GM12873 (cell line): ENCODE results near the gene RELB.

Experiments used
- TF ChIP-seq, protein P1 (sequence below): IDR thresholded peaks from 2 replicates; pipeline ENCODE4 v1.5.1; 2012; ENCODE audit warnings: low read depth, mild to moderate bottlenecking, moderate library complexity, low read length, control low read depth; ENCODE audit not compliant: insufficient read depth; ENCODE audit errors: missing control alignments

Gene RELB, protein sequence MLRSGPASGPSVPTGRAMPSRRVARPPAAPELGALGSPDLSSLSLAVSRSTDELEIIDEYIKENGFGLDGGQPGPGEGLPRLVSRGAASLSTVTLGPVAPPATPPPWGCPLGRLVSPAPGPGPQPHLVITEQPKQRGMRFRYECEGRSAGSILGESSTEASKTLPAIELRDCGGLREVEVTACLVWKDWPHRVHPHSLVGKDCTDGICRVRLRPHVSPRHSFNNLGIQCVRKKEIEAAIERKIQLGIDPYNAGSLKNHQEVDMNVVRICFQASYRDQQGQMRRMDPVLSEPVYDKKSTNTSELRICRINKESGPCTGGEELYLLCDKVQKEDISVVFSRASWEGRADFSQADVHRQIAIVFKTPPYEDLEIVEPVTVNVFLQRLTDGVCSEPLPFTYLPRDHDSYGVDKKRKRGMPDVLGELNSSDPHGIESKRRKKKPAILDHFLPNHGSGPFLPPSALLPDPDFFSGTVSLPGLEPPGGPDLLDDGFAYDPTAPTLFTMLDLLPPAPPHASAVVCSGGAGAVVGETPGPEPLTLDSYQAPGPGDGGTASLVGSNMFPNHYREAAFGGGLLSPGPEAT

DNA sequence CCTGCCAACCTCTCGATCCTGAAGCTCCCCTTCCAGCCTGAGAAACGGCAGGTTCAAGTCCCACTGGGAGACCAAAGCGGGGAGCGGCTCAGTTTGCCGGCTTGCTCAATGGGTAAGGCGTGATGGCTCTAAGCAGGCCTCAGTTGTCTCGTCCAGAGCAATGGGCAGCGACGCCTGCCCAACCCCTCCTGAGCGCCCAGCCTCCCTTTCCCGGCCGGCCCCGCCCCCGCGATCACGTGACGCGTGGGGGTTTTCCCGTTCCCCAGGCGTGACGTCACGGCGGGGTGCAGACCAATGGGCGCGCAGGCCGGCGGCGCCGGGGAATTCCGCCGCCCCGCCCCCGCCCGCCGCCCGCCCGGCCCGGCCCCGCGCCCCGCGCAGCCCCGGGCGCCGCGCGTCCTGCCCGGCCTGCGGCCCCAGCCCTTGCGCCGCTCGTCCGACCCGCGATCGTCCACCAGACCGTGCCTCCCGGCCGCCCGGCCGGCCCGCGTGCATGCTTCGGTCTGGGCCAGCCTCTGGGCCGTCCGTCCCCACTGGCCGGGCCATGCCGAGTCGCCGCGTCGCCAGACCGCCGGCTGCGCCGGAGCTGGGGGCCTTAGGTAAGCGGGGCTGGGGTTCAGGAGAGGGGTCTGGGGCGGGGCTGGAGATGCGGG, at the start of gene RELB:
TSS of gene RELB (plus strand) at position 378 of the 653 bp plus-strand sequence. CDS start at position 494, 116 bp downstream.
- TF ChIP-seq, protein P1, sequence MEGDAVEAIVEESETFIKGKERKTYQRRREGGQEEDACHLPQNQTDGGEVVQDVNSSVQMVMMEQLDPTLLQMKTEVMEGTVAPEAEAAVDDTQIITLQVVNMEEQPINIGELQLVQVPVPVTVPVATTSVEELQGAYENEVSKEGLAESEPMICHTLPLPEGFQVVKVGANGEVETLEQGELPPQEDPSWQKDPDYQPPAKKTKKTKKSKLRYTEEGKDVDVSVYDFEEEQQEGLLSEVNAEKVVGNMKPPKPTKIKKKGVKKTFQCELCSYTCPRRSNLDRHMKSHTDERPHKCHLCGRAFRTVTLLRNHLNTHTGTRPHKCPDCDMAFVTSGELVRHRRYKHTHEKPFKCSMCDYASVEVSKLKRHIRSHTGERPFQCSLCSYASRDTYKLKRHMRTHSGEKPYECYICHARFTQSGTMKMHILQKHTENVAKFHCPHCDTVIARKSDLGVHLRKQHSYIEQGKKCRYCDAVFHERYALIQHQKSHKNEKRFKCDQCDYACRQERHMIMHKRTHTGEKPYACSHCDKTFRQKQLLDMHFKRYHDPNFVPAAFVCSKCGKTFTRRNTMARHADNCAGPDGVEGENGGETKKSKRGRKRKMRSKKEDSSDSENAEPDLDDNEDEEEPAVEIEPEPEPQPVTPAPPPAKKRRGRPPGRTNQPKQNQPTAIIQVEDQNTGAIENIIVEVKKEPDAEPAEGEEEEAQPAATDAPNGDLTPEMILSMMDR = no peak

DNA sequence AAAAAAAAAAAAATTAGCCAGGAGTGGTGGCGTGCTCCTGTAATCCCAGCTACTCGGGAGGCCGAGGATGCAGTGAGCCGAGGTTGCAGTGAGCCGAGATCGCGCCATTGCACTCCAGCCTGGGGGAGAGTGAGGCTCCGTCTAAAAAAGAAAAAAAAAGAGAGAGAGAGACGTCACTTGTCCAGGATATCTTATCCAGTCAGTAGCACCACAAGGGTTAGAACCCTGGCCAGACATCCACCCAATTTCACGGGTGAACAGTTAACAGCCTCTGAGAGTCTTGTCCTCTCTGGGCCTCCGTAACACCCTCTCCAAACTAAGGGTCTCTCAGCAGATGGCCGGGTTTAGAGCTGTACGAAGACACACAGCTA, 47.0 kb upstream of the RELB start:
- TF ChIP-seq, protein P1 = no peak

DNA sequence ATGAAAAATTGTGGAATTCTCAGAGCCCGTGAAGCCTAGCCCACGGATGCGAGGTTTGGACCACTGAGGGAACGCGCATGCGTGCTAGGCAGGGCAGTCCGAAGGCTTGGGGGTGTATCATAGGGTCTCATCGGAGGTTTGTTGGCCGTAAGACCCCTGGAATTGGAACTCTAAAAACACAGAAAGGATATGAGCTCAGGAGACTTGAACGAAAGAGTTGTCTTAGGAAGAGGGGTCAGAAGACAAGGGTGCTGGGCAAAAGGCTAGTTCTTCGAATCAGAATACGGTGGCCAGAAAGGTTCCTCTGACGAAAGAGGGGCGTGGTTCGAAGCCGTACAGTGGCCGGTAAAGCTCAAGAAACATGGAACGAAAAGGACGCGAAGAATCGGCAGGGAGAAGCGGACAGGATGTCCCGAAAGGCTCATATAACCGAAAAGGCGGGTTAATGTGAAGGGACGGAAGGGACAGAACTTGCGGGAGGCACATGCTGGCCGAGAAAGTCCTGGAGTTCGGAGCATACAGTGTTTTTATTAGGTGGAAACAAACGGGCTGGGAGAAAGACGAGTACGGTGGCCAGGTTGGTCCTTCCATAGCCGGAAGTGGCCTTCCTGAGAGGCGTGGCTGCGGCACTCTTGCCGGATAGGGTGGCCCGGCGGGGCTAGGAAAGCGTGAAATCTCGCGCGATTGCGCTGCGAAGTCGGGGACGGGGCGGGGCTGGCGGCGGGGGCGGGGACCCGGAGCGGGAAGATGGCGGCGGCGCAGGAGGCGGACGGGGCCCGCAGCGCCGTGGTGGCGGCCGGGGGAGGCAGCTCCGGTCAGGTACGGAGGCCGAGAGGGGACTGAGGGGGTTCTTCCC, 46.4 kb upstream of the RELB start, which contains the start of gene CLPTM1:
TSS of gene CLPTM1 (plus strand) at position 732 of the 856 bp plus-strand sequence. CDS start at position 748, 16 bp downstream.
- TF ChIP-seq, protein P1 = no peak

DNA sequence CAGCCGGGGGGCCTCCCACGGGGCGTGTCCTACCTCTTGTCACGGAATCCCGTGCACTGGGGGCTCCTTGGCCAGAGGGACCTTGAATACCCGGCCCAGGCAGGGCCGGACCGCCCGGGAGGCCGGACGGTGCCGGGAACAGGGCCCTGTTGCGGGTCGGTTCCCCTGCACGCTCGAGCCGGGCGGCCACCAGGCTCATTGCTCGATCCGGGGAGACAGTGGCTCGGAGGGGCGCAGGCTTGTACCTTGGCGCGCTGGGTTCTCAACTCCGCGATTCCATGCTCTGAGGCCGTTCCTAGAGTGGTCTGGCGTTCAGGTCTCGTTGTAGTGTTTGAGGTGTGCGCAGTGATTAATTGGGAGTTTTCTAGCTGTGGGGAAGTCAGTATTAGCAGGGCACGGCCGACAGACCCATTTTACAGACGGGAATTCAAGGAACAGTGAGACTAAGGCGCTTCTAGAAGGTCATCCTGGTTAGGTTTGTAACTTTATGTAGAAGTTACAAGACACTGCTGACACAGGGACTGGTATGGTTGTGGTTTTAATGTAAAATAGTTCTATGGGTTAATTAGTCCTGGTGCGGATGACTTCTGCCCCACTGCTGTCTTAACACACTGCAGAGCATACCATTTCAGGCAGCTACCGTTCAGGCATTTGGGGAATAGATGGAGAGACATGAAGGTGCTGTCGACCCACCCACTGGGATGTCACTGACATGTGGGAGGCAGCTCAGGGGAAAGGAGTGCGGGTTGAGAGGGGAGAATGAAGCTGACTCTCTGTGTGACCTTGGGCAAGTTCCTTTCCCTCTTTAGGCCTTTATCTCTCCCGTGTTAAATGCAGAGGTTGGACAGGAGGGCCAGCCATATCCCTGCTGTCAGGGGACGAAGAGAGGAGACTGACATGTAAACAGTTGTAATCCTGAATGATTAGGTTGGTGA, 45.5 kb upstream of the RELB start:
- TF ChIP-seq, protein P1 = no peak

DNA sequence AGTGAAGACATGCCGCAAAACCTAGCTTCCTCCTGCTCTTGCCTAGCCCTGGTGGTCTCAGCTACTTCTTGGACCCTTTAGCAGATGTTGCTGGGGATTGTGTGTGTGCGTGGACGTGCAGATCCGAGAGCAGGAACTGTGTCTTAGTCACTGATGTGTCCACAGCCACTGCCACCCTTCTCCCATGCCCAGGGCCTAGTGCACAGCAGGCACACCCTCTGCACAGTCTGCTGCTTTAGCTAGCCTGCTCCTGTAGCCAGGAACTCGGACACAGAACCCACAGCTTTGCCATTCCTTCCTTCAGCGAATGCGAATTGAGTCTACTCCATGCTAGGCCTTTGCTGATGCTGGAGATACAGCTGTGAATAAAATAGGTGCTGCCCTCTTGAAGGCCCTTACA, 43.7 kb upstream of the RELB start:
- TF ChIP-seq, protein P1 = no peak

DNA sequence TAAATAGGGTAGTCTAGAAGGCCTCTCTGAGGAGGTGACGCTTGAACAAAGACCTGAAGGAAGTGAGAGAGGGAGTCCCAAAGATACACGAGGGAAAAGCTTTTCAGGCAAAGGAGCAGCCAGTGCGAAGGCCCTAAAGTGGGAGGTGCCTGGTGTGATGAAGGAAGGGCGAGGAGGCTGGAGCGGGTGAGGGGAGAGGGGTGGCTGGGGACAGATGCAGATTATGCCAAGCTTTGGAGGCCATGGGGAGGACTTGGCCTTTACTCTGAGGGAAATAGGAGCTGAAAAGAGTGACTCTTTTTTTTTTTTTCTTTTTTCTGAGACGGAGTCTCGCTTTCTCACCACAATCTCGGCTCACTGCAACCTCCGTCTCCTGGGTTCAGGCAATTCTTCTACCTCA, 43.2 kb upstream of the RELB start:
- TF ChIP-seq, protein P1 = no peak
